Measurements from ENCODE around the gene AGL.
"Not testable (repeated sequence)": the region's sequence is repeated elsewhere in the genome, so short reads cannot be mapped to it uniquely, and the experiment has no call there.

Gene AGL

GRCh38 chr1:99943223-99943794 is 93.1 kb downstream of the AGL start:
- no peak for DNase-seq (ENCODE audit: low read depth)

- no peak for DNase-seq (ENCODE audit: low read depth)
Measured at GRCh38 chr1:99944192-99944591, 94.0 kb downstream of the AGL start.

GRCh38 chr1:99945174-99945573 is 95.0 kb downstream of the AGL start:
- no peak for DNase-seq (ENCODE audit: low read depth)

DNA sequence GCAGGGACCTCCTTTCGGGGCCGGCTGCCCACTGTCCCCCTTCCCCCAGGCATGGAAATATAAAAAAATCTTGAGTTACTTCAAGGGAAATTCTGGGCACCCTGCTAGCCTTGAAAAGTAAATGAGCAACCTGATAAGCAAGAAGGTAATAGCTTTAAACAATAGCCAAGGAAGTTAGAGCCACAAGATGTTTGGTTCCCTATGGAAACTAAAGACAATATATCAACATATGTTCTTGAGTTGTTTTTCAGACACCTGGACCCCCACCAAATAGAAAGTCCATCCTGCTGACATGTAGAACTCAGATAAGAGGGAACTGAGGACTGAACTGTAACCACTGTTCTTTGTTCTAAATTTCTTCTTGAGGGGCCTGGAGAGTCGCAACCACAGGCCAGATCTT is 100.3 kb downstream of the AGL start:
- no peak for DNase-seq (ENCODE audit: low read depth)

DNA sequence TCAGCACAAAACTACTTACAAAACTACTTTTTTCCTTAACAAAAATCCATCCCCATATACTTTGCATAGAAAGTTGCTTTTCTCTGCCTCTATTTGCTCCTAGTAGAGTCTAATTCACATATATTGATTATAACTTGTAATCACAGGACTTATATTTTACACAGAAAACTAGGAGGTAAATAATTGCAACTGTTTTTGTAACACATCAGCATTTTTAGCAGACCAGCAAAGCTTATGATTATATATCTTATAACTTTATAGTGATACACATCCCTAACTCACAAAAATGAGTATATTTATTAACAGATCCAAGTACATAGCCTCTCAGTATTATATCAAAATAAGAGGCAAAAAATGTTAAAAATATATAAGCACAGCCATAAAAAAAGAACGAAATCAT is 102.4 kb downstream of the AGL start:
- no peak for DNase-seq (ENCODE audit: low read depth)

DNA sequence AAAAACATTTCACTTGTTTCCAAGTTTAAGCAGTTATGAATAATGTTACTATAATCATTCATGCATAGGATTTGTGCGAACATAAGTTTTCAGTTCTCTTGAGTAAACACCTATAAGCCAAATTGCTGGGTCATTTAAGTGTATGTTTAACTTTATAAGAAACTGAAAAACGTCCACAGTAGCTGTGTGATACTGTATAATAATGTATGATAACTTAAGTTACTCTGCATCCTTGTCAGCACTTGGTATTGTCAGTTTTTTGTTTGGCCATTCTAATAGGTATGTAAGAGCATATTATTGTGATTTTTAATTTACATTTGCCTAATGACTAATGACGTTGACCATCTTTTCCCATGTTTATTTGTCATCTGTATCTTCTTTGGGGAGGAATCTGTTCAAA is 105.2 kb downstream of the AGL start:
- no peak for DNase-seq (ENCODE audit: low read depth)

- DNase-seq (ENCODE audit: low read depth), result no peak
Measured at GRCh38 chr1:99956755-99957154, 106.6 kb downstream of the AGL start.

GRCh38 chr1:99957818-99958217 is 107.7 kb downstream of the AGL start:
- no peak for DNase-seq (ENCODE audit: low read depth)

DNA sequence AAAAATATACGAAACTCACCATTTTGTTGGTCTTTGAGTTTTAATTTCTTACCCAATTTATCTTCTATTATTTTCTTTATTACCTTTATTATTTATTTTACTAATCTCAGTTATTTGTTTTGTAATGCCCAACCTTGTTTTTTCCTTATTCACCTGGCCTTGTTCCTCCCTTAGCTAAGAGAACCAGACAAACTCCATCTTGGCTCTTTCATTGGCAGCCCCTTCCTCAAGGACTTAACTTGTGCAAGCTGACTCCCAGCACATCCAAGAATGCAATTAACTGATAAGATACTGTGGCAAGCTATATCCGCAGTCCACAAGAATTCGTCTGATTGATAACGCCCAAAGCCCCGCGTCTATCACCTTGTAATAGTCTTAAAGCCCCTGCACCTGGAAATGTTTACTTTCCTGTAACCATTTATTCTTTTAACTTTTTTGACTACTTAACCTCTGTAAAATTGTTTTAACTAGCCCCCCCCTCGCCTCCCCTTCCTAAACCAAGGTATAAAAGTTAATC is 109.1 kb downstream of the AGL start:
- not testable (repeated sequence) for DNase-seq (ENCODE audit: low read depth)

- DNase-seq (ENCODE audit: low read depth), result not testable (repeated sequence)
Measured at GRCh38 chr1:99960260-99960659, 110.1 kb downstream of the AGL start.

GRCh38 chr1:99963041-99963795 is 113.1 kb downstream of the AGL start:
- DNase-seq (ENCODE audit: low read depth), result no peak

- DNase-seq (ENCODE audit: low read depth), result no peak
Measured at GRCh38 chr1:99964806-99965205, 114.6 kb downstream of the AGL start.

DNA sequence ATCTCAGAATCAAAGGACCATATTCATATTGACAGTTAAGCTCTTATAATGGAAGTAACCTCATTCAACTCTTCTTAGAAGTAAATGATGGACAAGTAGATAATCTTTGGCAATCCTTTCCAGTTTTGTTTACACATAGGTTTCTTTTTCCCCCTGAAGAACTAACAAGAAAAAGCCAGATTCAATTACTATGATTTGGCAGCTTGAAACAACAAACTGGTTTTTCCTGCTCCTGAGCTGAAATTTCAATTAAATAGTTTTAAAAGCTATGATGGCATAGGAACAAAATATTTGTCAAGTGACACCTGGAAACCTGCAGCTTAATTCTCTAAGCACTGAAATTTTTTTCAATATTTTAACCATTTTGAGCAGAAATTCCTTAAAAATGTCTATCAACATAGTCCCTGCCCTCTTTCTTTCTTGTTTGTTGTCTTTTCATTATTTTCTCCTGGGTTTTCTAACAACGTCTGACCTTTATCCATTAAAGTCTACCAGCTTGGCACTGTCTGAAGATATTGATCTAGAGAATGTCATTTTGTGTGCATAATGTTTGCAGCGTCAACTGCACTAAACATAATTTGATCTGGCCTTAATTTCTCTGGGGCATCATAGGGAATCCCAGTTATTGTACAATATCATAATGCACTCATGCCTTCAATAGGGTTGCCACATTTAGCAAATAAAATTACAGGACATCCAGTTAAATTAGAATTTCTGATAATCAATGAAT is 115.7 kb downstream of the AGL start:
- DNase-seq (ENCODE audit: low read depth), result no peak

DNA sequence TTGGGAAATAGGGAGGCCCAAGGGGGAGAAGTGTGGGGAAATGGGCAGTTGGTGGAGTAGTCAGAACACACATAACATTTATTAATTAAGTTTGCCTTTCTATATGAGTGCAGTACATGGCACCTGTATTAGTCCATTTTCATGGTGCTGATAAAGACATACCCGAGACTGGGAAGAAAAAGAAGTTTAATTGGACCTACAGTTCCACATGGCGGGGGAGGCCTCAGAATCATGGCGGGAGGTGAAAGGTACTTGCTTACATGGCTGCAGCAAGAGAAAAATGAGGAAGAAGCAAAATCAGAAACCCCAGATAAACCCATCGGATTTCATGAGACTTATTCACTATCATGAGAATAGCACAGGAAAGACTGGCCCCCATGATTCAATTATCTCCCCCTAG is 118.1 kb downstream of the AGL start:
- no peak for DNase-seq (ENCODE audit: low read depth)

- no peak for DNase-seq (ENCODE audit: low read depth)
Measured at GRCh38 chr1:99969260-99969728, 119.1 kb downstream of the AGL start.

- peak; percentile 65 for DNase-seq (ENCODE audit: low read depth)
Measured at GRCh38 chr1:99969729-99970621, 119.8 kb downstream of the AGL start, which contains the start of gene SLC35A3. TSS of gene SLC35A3 (plus strand) at chr1:99969996. CDS start at chr1:99993555, 23,559 bp downstream.

GRCh38 chr1:99970713-99971255 is 120.6 kb downstream of the AGL start:
- no peak for DNase-seq (ENCODE audit: low read depth)

DNA sequence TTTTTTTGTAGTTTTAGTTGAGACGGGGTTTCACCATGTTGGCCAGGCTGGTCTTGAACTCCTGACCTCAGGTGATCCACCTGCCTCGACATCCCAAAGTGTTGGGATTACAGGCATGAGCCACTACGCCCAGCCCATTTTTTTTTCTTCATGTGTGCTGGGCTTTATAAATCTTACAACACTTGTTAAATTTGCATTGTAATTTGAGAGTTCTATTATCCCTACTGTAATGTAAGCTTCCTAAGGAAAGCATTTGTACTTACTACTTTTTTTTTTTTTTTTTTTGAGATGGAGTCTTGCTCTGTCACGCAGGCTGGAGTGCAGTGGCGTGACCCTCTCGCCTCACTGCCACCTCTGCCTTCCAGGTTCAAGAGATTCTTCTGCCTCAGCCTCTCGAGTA is 121.9 kb downstream of the AGL start:
- not testable (repeated sequence) for DNase-seq (ENCODE audit: low read depth)
